GM19240 (cell line): ENCODE results near the gene HCN4.

Experiments used
- DNase-seq: peaks from one replicate; pipeline ENCODE4 v3.0.0; 2011; ENCODE audit warnings: low spot score; ENCODE audit not compliant: insufficient read length

Gene HCN4

GRCh38 chr15:73298522-73299245 lies 70.1 kb downstream of the HCN4 start:
- no peak for DNase-seq

- DNase-seq = no peak
Observed at GRCh38 chr15:73296609-73297353, 72.0 kb downstream of the HCN4 start.

GRCh38 chr15:73295630-73296286 lies 73.0 kb downstream of the HCN4 start:
- no peak for DNase-seq

GRCh38 chr15:73293773-73294172 lies 75.0 kb downstream of the HCN4 start:
- DNase-seq = no peak

- no peak for DNase-seq
Observed at GRCh38 chr15:73291441-73291840, 77.3 kb downstream of the HCN4 start.

- no peak for DNase-seq
Observed at GRCh38 chr15:73287019-73287418, 81.7 kb downstream of the HCN4 start.

- DNase-seq = no peak
Observed at GRCh38 chr15:73286311-73286710, 82.4 kb downstream of the HCN4 start.

- no peak for DNase-seq
Observed at GRCh38 chr15:73284090-73284716, 84.6 kb downstream of the HCN4 start.

GRCh38 chr15:73283366-73283962 lies 85.3 kb downstream of the HCN4 start:
- DNase-seq = no peak

- DNase-seq = no peak
Observed at GRCh38 chr15:73282567-73283365, 86.0 kb downstream of the HCN4 start.

- no peak for DNase-seq
Observed at GRCh38 chr15:73275862-73276261, 92.9 kb downstream of the HCN4 start.

GRCh38 chr15:73273181-73274002 lies 95.4 kb downstream of the HCN4 start:
- peak; percentile 43 for DNase-seq

- no peak for DNase-seq
Observed at GRCh38 chr15:73270366-73271097, 98.2 kb downstream of the HCN4 start.
